K562 (cell line): ENCODE data around the gene ALKBH3. TPM values are rescaled to one million over a fixed set of nuclear protein-coding genes. Genes with fewer than 3 reads are reported as not detected.
A peak's percentile ranks its signal among the peaks of the same experiment; 100 is the strongest.

Experiments used
- ATF1 ChIP-seq, 2 experiments: fragments of 450-650 bp in 1 of 2; IDR thresholded peaks; 2 replicates each; pipeline ENCODE4 v1.6.1; 2016; ENCODE audit warnings: missing compliant biosample characterization in 1 of 2, missing genetic modification characterization in 1 of 2
- BMI1 ChIP-seq: fragments of 150-350 bp; IDR thresholded peaks from 2 replicates; pipeline ENCODE4 v1.6.1; 2014; ENCODE audit warnings: low read length
- BRD9 ChIP-seq: fragments of 450-650 bp; IDR thresholded peaks from 2 replicates; pipeline ENCODE4 v1.6.1; 2018; ENCODE audit warnings: low read depth; ENCODE audit not compliant: partially characterized antibody
- CEBPG ChIP-seq, 3 experiments: fragments of 200-800 bp in 1 of 3; sonication (Bioruptor generic) in 1 of 3; sonication (generic) in 1 of 3; formaldehyde crosslinking in 1 of 3; IDR thresholded peaks in 2 of 3; conservative IDR thresholded peaks in 1 of 3; 2 replicates each; pipeline versions ENCODE4 v1.6.1 to v1.8.0; 2016 to 2022; ENCODE audit warnings: missing compliant biosample characterization in 2 of 3, missing genetic modification characterization in 2 of 3, mild to moderate bottlenecking in 1 of 3, missing genetic modification reagents in 1 of 3
- CXXC5 ChIP-seq: fragments of 250-450 bp; sonication (Bioruptor Pico); IDR thresholded peaks from 2 replicates; pipeline ENCODE4 v1.8.0; 2022; ENCODE audit warnings: inconsistent platforms, mild to moderate bottlenecking, moderate library complexity
- ESRRA ChIP-seq: fragments of 450-650 bp; IDR thresholded peaks from 2 replicates; pipeline ENCODE4 v1.6.1; 2014; ENCODE audit warnings: low read depth, mild to moderate bottlenecking, moderate library complexity, borderline replicate concordance
- HNRNPK ChIP-seq: fragments of 200-400 bp; formaldehyde crosslinking; IDR thresholded peaks from one replicate; pipeline ENCODE4 v1.6.1; 2018; ENCODE audit warnings: mild to moderate bottlenecking, low read depth, low read length; ENCODE audit not compliant: poor library complexity, severe bottlenecking
- KLF13 ChIP-seq: fragments of 450-650 bp; IDR thresholded peaks from 2 replicates; pipeline ENCODE4 v1.6.1; 2016; ENCODE audit warnings: missing genetic modification characterization, low read depth, mild to moderate bottlenecking, missing compliant biosample characterization, moderate library complexity, borderline replicate concordance
- POLR3A ChIP-seq: IDR thresholded peaks from 2 replicates; pipeline ENCODE4 v1.6.1; 2011; ENCODE audit warnings: borderline replicate concordance, mild to moderate bottlenecking, moderate library complexity; ENCODE audit not compliant: insufficient read length, insufficient read depth; ENCODE audit errors: extremely low read depth
- PTRF ChIP-seq: fragments of 450-650 bp; IDR thresholded peaks from 2 replicates; pipeline ENCODE4 v1.6.1; 2016; ENCODE audit warnings: mild to moderate bottlenecking, missing genetic modification characterization, missing compliant biosample characterization
- TFAM ChIP-seq: fragments of 250-450 bp; sonication (Bioruptor Pico); conservative IDR thresholded peaks from 2 replicates; pipeline ENCODE4 v1.5.0; 2021; ENCODE audit warnings: mild to moderate bottlenecking, moderate library complexity
- TGIF2 ChIP-seq: sonication (generic); formaldehyde crosslinking; IDR thresholded peaks from 2 replicates; pipeline ENCODE4 v1.8.1; 2022; ENCODE audit warnings: mild to moderate bottlenecking, missing genetic modification reagents, moderate library complexity
- ZBTB7A ChIP-seq: IDR thresholded peaks from 2 replicates; pipeline ENCODE4 v1.6.1; 2011; ENCODE audit warnings: low read depth, mild to moderate bottlenecking, low read length, moderate library complexity, borderline replicate concordance; ENCODE audit not compliant: control insufficient read depth
- ZNF41 ChIP-seq: fragments of 250-450 bp; sonication (Bioruptor Pico); conservative IDR thresholded peaks from 2 replicates; pipeline ENCODE4 v1.4.0; 2020; ENCODE audit warnings: mild to moderate bottlenecking
- ZNF444 ChIP-seq: fragments of 250-450 bp; sonication (Bioruptor Pico); IDR thresholded peaks from 2 replicates; pipeline ENCODE4 v1.4.0; 2020; ENCODE audit warnings: mild to moderate bottlenecking, moderate library complexity
- ZNF57 ChIP-seq: fragments of 450-650 bp; formaldehyde crosslinking; IDR thresholded peaks from 2 replicates; pipeline ENCODE4 v1.4.0; 2020; ENCODE audit warnings: mild to moderate bottlenecking, moderate library complexity
- polyA plus RNA-seq, 8 experiments: library from polyadenylated mRNA; depleted of rRNA in 4 of 8; stranded (reverse) in 5 of 8; unstranded in 3 of 8; fragments of >200 nt; fragmentation: Nextera tagmentation in 2 of 8; fragmentation: Illumina TruSeq in 1 of 8; extraction: Ambion mirVana in 2 of 8; extraction: Trizol in 1 of 8; gene quantifications; 2 replicates each; pipeline versions ENCODE4 v1.2.1 to v1.2.3, GENCODE V29; 2011 to 2014; ENCODE audit warnings: inconsistent platforms in 1 of 8, missing spikeins in 1 of 8
- total RNA-seq, 7 experiments: library from RNA; depleted of rRNA in 6 of 7; stranded (reverse); fragments of >200 nt in 6 of 7; fragmentation: Illumina TruSeq in 2 of 7; extraction: Trizol in 2 of 7; gene quantifications; 2 replicates each; pipeline versions ENCODE4 v1.2.1 to v1.2.3, GENCODE V29; 2011 to 2021; ENCODE audit warnings: low replicate concordance in 1 of 7
- TF ChIP-seq, protein P1 (sequence below): sonication (generic); formaldehyde crosslinking; IDR thresholded peaks from 2 replicates; pipeline ENCODE4 v1.8.0; 2023; ENCODE audit warnings: missing genetic modification reagents, mild to moderate bottlenecking, borderline replicate concordance
- TF ChIP-seq, protein P2 (sequence below), 2 experiments: IDR thresholded peaks in 1 of 2; conservative IDR thresholded peaks in 1 of 2; 2 replicates each; pipeline ENCODE4 v1.6.1; 2016; ENCODE audit warnings: low read depth in 2 of 2, mild to moderate bottlenecking in 1 of 2, missing compliant biosample characterization in 1 of 2, missing genetic modification characterization in 1 of 2, moderate library complexity in 1 of 2

ALKBH3 gene
- total and polyA plus RNA-seq, 9 of the 15 experiments (the other 6 are each of a cell fraction or from before 2014, with no cell fraction given): 16.0 to 49.9 (median 36.5) TPM

DNA sequence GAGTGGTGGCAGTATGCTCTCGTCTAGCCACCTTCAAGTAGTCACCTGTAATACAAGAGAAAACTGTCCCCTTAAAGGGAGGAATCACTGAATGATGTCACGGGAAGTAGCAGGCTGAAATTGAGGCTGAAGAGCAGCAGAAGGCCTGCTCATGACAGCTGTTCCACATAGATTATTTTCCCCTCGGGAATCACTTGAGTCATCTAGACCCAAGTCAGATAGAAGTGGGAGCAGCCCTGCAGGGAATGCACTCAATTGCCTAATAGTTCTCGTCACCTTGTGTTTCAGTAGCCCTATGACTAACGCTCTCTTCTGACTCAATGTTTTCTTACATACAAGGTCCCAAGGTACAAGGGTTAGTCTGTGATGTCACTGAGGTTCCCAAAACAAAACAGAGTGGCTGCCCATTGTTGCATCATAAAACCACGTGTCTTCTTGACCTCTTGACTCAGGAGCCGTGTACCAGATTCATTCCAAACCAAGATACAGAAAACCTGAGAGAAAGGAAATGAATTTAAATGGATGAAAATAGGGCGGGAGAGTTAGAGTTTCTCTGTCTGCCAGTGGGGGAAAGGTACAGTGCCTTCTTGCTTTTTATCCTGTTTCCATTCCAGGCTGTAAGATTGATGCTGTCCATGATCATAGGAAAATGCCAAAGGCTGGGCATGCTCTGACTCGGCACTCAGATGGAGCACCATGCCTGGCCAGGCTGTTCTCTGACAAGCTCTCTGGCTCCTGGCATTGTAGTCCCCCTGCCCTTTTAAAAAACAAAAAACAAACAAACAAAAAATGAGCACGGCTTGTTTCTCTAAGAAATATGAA lies 40.2 kb downstream of the ALKBH3 start (continued):
- TF ChIP-seq, protein P1, sequence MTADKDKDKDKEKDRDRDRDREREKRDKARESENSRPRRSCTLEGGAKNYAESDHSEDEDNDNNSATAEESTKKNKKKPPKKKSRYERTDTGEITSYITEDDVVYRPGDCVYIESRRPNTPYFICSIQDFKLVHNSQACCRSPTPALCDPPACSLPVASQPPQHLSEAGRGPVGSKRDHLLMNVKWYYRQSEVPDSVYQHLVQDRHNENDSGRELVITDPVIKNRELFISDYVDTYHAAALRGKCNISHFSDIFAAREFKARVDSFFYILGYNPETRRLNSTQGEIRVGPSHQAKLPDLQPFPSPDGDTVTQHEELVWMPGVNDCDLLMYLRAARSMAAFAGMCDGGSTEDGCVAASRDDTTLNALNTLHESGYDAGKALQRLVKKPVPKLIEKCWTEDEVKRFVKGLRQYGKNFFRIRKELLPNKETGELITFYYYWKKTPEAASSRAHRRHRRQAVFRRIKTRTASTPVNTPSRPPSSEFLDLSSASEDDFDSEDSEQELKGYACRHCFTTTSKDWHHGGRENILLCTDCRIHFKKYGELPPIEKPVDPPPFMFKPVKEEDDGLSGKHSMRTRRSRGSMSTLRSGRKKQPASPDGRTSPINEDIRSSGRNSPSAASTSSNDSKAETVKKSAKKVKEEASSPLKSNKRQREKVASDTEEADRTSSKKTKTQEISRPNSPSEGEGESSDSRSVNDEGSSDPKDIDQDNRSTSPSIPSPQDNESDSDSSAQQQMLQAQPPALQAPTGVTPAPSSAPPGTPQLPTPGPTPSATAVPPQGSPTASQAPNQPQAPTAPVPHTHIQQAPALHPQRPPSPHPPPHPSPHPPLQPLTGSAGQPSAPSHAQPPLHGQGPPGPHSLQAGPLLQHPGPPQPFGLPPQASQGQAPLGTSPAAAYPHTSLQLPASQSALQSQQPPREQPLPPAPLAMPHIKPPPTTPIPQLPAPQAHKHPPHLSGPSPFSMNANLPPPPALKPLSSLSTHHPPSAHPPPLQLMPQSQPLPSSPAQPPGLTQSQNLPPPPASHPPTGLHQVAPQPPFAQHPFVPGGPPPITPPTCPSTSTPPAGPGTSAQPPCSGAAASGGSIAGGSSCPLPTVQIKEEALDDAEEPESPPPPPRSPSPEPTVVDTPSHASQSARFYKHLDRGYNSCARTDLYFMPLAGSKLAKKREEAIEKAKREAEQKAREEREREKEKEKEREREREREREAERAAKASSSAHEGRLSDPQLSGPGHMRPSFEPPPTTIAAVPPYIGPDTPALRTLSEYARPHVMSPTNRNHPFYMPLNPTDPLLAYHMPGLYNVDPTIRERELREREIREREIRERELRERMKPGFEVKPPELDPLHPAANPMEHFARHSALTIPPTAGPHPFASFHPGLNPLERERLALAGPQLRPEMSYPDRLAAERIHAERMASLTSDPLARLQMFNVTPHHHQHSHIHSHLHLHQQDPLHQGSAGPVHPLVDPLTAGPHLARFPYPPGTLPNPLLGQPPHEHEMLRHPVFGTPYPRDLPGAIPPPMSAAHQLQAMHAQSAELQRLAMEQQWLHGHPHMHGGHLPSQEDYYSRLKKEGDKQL (CRISPR knock-in tag): no peak
- TF ChIP-seq ZNF444 (no peak), BMI1 (no peak), CXXC5 (CRISPR knock-in tag) (peak; percentile 70), PTRF (tag) (no peak), ZNF57 (no peak), ESRRA (peak; percentile 68), POLR3A (no peak), BRD9 (no peak), TGIF2 (CRISPR knock-in tag) (no peak), CEBPG (CRISPR knock-in tag; IDR thresholded peaks at IDR 0.05) (peak; percentile 98), CEBPG (tag; conservative IDR thresholded peaks at IDR 0.05 in 1 of 2, IDR thresholded peaks at IDR 0.05 in 1 of 2) (peak; percentile 98 to 100), ZBTB7A (no peak), ATF1 (CRISPR knock-in tag; IDR thresholded peaks at IDR 0.05) (no peak), ATF1 (tag; IDR thresholded peaks at IDR 0.05) (peak; percentile 93), ZNF41 (CRISPR knock-in tag) (no peak), KLF13 (tag) (no peak), HNRNPK (no peak), TFAM (no peak)
- TF ChIP-seq, protein P2, sequence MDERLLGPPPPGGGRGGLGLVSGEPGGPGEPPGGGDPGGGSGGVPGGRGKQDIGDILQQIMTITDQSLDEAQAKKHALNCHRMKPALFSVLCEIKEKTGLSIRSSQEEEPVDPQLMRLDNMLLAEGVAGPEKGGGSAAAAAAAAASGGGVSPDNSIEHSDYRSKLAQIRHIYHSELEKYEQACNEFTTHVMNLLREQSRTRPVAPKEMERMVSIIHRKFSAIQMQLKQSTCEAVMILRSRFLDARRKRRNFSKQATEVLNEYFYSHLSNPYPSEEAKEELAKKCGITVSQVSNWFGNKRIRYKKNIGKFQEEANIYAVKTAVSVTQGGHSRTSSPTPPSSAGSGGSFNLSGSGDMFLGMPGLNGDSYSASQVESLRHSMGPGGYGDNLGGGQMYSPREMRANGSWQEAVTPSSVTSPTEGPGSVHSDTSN (CRISPR knock-in tag; IDR thresholded peaks at IDR 0.05; ENCODE audit: low read depth): no peak
- TF ChIP-seq, protein P2 (tag; conservative IDR thresholded peaks at IDR 0.05; ENCODE audit: low read depth): no peak
